ENCODE measurements around the gene KCNC3.

KCNC3 gene

GRCh38 chr19:50377051-50377461 is 47.9 kb upstream of the KCNC3 start:
- no peak for TF ChIP-seq CTCF (IDR thresholded peaks at IDR 0.05; ENCODE audit: poor library complexity, severe bottlenecking)
- Histone ChIP-seq H3K27ac (ENCODE audit: poor library complexity, severe bottlenecking) (peak overlapping the region; percentile 79), H3K9me3 (ENCODE audit: severe bottlenecking) (no peaks in the 10 kb centered on the region), H3K4me1 (ENCODE audit: insufficient read depth, poor library complexity, severe bottlenecking) (no peaks in the 10 kb centered on the region), H3K4me3 (ENCODE audit: severe bottlenecking) (no peak overlapping the region), H3K36me3 (ENCODE audit: low read depth) (peaks cover 25% of the 10 kb centered on the region), H3K27me3 (ENCODE audit: insufficient read depth, poor library complexity, severe bottlenecking) (no peaks in the 10 kb centered on the region)
- ATAC-seq (ENCODE audit: low read depth), result peak; percentile 41
- no peak for DNase-seq (ENCODE audit: low spot score)

GRCh38 chr19:50376166-50377050 is 47.2 kb upstream of the KCNC3 start, which contains the start of gene NR1H2:
NR1H2 (plus strand) TSS chr19:50376457; CDS start chr19:50377606, 1,149 bp downstream.
- Histone ChIP-seq H3K4me3 (ENCODE audit: severe bottlenecking) (peak within 1 kb of the TSS; percentile 64), H3K36me3 (ENCODE audit: low read depth) (peaks cover 25% of the 10 kb centered on the region), H3K4me1 (ENCODE audit: insufficient read depth, poor library complexity, severe bottlenecking) (no peaks in the 10 kb centered on the region), H3K27me3 (ENCODE audit: insufficient read depth, poor library complexity, severe bottlenecking) (no peaks in the 10 kb centered on the region), H3K9me3 (ENCODE audit: severe bottlenecking) (no peaks in the 10 kb centered on the region), H3K27ac (ENCODE audit: poor library complexity, severe bottlenecking) (peak within 1 kb of the TSS; percentile 79)
- DNase-seq (ENCODE audit: low spot score) (peak; percentile 92), ATAC-seq (ENCODE audit: low read depth) (peak; percentile 92)
- TF ChIP-seq CTCF (IDR thresholded peaks at IDR 0.05; ENCODE audit: poor library complexity, severe bottlenecking), result no peak

GRCh38 chr19:50371914-50372475 is 42.8 kb upstream of the KCNC3 start:
- no peaks in the 10 kb centered on the region for H3K36me3 ChIP-seq (ENCODE audit: low read depth)
- no peak overlapping the region for H3K27ac ChIP-seq (ENCODE audit: poor library complexity, severe bottlenecking)
- H3K9me3 ChIP-seq (ENCODE audit: severe bottlenecking), result no peaks in the 10 kb centered on the region
- no peak for TF ChIP-seq CTCF (IDR thresholded peaks at IDR 0.05; ENCODE audit: poor library complexity, severe bottlenecking)
- no peak overlapping the region for H3K4me3 ChIP-seq (ENCODE audit: severe bottlenecking)
- no peak for DNase-seq (ENCODE audit: low spot score)
- ATAC-seq (ENCODE audit: low read depth), result no peak
- H3K4me1 ChIP-seq (ENCODE audit: insufficient read depth, poor library complexity, severe bottlenecking), result no peaks in the 10 kb centered on the region
- H3K27me3 ChIP-seq (ENCODE audit: insufficient read depth, poor library complexity, severe bottlenecking), result no peaks in the 10 kb centered on the region

GRCh38 chr19:50368649-50369570 is 39.7 kb upstream of the KCNC3 start:
- no peaks in the 10 kb centered on the region for H3K9me3 ChIP-seq (ENCODE audit: severe bottlenecking)
- H3K4me3 ChIP-seq (ENCODE audit: severe bottlenecking), result peak overlapping the region; percentile 45
- DNase-seq (ENCODE audit: low spot score), result no peak
- H3K27me3 ChIP-seq (ENCODE audit: insufficient read depth, poor library complexity, severe bottlenecking), result no peaks in the 10 kb centered on the region
- no peaks in the 10 kb centered on the region for H3K36me3 ChIP-seq (ENCODE audit: low read depth)
- ATAC-seq (ENCODE audit: low read depth), result peak; percentile 88
- no peaks in the 10 kb centered on the region for H3K4me1 ChIP-seq (ENCODE audit: insufficient read depth, poor library complexity, severe bottlenecking)
- peak; percentile 90 for TF ChIP-seq CTCF (IDR thresholded peaks at IDR 0.05; ENCODE audit: poor library complexity, severe bottlenecking)
- peak overlapping the region; percentile 43 for H3K27ac ChIP-seq (ENCODE audit: poor library complexity, severe bottlenecking)
